HG02623 (cell line): ENCODE measurements around the gene SYCP2L.
"Not testable (repeated sequence)": the region's sequence is repeated elsewhere in the genome, so short reads cannot be mapped to it uniquely, and the experiment has no call there.

Experiments used
- ATAC-seq: cut with Tn5 transposase; IDR thresholded peaks from one replicate; pipeline ENCODE4 v1.9.1; 2021; ENCODE audit warnings: moderate library complexity; ENCODE audit not compliant: unreplicated experiment

SYCP2L gene

DNA sequence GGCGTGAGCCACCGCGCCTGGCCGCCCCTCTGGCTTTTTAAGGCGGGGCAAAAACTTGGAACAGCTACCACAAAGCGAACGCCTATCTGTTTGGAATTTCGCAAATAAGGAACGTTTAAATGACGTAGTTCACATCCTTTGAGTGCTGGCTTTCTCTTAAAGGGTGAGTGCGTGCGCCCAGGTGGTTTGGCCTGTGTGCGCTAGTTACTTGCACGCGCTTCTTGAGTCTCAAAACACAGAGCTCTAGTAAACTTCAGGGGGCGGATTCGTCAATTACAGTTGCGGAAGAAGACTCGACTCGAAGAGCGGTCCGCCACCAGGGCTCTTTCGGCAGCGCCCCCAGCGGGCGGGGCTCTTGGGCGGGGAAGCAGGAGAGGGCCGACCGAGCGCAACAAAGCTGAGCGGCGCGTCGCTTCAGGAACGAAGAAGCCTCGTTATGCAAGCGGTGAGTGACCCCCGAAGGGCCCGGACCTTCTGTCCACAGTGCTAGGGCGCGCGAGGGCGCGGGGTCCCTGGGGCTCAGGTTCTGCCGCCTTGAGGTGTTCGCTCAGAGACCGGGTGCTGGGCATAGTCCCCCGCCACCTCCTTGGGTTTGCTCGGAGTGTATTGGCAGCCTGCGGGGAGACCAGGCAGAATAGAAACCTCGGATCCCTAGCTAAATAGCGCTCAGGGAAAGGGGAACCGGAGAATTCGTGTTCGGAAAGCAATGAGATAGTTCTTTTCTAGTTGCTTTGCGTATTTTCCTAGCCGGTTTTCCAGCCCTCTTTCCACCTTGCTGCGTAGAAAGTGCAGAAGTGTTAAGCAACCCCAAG lies at the start of gene SYCP2L:
Gene SYCP2L, plus strand, starts transcription at position 362 of the 812 bp plus-strand sequence. Its CDS starts 75 bp downstream, at position 437.
- peak; percentile 58 for ATAC-seq

DNA sequence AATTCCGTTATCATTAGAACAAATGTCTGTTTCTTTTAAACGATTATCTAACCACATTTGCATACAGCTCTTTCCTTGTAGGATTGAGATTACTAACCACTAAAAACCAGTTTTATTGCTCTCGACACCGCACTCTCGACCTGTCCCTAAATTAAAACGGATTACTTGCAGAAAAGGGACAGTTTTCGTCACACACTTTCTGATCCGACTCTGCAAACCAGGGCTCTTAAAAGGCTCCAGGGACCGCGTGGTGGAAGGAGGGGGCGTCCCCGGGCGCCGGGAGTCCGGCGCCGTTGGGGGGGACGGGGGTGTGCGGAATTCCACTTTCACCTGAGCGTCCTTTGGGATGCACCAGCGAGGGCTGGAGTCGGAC lies 49.2 kb upstream of the SYCP2L start:
- no peak for ATAC-seq

DNA sequence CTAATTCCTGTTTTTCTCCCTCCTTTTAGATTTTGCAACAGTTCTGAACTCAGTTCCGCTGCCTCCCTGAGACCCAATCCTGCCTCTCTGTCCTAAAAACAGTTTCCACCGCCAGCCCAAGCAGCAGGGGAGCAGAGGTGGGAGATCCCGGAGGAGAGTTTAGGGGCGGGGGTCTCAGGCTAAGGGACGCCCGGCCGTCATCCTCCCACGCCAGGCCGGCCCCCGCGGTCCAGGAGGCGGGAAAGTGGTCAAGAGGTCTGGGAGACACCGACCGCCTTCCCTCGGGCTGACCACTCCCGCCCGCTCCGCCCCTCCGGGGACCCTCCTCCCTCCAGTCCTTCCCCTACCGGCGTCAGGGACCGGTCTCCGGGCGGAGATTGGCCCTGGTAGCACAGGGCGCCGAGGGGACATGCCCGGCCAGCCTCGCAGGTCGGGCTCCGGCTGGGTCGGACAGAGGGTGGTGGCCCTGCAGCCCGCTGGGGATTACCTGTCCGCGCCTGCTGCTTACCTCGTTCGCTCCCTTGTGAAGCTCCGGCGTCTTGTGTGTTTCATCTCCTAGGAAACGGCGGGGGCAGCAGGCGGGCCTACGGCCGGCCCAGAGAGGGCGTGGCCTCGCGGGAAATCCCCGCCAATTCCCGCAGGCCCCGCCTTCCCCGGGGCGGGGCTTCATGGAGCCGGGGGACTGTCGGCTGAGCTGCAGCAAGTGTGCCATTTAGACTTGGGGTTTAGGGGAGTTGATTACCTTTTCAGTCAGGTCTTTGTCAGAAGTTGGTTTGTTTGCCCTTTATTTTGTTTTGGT lies 48.7 kb upstream of the SYCP2L start, which contains the start of gene MAK:
Gene MAK, minus strand, starts transcription at position 545 of the 799 bp plus-strand sequence. CDS start 7,891 bp downstream, outside the sequence.
- ATAC-seq = peak; percentile 71

DNA sequence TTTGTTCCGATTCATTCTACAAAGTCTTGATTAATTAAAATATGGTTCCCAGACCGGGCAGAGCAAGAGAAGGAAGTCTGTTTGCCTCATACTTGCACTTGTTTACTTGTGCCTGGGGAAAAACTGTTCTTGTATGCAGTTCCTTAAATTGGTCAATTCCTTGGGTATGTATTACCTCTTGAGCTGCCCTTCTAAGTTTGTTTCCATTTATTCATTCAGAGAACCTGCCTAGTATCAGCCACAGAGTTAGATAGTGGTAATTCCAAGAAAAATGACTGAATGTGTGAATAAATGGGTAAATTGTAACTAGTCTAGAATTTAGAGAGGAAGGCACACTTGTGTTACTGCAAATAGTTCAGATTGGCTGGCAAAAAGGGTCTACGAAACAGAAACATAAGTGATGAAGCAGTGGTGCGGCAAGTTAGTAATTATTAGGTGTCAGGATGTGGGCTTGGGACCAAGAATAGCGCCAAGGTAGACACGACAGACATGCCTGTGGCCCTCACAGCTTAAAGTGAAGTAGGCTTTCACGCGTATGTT lies 48.0 kb upstream of the SYCP2L start:
- ATAC-seq = peak; percentile 62

DNA sequence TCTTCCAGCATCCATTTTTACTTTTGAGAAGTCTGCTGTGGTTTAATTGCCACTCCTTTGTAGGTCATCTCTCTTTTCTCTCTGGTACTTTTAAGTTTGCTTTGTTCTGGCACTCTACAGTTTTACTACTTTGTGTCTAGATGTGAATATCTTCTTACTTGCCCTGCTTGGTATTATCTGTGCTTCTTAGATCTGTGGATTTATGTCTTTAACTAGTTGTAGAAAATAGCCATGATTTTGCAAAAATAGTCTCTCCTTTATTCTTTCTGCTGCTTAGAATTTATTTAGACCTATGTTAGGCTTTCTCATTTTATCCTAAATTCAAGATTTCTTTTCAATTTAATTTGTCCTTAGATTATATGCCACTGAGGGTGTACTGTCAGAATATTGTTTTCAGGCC lies 43.3 kb upstream of the SYCP2L start:
- no peak for ATAC-seq

DNA sequence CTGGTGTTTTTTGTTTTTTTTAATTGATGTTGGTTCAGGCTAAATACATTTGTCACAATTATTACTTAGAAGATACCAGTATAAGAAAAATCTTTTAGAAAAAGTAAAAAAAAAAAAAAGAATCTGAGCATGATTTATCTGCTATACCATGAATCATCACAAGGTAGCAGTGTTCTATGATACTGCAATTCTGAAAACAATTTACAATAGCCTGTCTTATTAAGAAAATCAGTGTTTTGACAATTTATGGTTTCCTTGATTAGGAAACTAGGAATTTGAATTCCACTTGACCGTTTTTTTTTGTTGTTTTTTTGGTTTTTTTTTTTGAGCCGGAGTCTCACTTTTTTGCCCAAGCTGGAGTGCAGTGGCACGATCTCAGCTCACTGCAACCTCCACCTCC lies 39.2 kb upstream of the SYCP2L start:
- ATAC-seq = no peak

DNA sequence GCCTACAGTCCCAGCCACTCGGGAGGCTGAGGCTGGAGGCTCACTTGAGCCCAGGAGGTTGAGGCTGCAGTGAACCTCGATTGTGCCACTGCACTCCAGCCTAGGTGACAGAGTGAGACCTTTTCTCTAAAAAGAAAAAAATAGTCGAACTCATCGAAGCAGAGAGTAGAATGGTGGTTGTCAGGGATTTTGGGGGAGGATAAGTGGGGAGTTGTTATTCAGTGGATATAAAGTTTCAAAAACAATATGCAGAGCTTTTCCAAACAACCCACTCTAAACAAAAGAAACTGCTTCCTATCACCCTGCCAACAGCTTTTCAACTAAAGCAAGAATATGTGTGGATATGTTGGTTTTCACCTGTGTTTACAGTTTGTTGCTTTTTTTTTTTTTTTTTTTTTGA lies 37.0 kb upstream of the SYCP2L start:
- no peak for ATAC-seq

DNA sequence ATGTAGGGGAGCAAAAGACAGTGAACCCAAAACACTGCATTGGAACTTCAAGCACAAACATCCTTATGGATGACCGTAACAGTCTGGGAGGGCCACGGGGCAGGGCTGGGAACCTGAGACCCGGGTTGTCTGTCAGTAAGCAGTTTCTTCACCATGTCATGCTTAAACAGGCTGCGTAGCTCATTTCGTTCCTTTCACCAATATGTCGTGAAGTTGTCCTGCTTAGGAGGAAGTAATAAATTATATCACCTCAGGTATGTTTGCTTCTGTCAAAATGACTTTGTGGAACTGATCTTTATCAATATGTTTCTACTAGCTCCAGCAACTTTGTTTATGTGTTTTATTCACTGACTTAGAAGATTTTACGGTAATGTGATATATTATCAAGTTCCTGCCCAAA lies 36.1 kb upstream of the SYCP2L start:
- ATAC-seq = no peak

DNA sequence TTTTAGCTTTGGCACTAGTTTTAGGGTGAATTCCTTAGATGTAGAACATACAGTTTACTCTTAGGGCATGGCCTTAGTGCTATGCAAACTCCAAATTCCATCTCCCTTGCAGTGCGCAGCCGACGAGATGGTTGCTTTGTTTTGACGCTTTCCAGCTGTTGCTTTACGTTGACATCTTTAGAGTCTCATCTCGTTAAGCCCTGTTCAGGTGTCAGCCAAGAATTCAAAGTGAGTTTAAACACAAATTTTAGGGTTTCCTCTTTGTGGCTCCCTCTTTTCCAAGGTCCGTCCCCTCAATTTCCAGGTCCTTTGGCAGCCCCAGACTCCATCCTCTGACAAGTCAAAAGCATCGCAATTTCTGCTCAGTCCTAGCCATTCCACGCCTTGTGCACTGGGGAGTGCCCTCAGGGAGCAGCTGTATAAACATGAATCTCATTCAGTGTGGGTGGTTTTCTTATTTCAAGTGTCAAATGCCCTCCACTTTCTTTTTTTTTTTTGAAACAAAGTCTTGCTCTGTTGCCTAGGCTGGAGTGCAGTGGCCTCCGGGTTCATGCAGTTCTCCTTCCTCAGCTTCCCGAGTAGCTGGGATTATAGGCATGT lies 34.4 kb upstream of the SYCP2L start:
- ATAC-seq = no peak

DNA sequence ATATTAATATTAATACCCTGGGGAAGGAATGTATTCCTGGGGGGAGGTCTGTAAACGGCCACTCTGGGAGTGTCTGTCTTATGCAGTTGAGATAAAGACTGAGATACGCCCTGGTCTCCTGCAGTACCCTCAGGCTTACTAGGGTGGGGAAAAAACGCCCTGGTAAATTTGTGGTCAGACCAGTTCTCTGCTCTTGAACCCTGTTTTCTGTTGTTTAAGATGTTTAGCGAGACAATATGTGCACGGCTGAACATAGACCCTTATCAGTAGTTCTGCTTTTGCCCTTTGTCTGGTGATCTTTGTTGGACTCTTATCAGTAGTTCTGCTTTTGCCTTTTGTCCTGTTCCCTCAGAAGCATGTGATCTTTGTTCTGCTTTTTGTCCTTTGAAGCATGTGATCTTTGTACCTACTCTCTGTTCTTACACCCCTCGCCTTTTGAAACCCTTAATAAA lies 33.0 kb upstream of the SYCP2L start:
- ATAC-seq = not testable (repeated sequence)

DNA sequence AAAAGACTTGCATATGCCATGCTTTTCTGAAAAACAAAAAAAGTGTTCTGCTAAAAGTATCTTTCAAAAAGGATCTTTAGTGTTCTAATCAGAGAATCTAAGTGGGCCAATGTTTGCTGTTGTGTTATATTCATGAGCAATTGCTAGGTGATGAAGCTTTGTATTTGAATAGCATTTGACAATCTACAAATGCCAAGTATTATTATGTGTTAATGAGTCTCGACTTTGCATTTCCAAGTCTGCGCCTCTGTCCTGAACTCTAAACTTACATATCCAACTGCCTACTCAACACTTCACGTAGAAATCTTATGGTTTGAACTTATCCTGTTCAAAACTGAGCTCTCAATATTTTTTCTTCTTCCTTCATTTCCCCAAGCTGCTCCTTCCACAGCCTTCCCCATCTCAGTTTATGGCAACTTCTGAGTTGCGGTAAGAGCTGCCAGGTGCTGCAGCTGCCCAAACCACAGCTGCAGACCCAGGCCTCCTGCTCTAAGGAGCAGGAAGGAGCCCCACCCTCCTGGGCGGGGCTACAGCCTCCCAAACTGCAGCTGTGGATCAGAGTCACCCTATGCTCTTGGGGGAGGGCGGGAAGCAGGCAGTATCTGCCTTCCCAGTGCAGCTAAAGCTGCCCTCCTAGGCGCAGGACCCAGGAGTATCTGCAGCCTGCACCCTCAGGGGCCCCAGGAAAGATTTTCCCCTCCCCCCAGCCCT lies 31.8 kb upstream of the SYCP2L start:
- ATAC-seq = no peak

DNA sequence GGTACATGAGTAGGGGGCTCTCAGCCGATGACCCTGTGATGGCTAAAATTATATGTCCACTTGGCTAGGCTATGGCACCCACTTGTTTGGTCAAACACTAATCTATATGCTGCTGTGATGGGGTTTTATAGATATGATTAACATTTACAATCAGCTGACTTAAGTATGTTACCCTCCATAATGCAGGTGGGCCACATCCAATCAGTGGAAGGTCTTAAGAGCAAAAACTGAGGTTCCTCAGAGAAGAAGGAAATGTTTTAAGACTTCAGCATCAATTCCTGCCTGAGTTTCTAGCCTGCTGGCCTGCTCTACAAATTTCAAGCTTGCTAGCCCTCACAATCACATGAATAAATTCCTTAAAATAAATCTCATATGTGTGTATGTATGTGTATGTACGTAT lies 29.6 kb upstream of the SYCP2L start:
- no peak for ATAC-seq

DNA sequence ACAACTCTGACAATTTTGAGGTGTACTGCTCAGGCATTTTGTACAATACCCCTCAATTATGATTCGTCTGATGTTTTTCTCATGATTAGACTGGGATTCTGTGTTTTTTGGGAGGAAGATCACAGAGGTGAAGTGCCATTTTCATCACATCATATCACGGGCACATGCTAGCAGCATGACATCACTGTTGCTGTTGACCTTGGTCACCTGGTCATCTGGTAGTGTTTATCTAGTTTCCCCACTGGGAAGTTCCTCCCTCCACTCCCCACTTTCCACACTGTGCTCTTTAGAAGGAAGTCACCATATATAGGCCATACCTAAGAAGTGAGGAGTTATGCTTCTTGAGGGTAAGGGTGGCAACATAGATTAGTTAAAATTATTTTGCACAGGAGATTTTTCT lies 25.8 kb upstream of the SYCP2L start:
- no peak for ATAC-seq

DNA sequence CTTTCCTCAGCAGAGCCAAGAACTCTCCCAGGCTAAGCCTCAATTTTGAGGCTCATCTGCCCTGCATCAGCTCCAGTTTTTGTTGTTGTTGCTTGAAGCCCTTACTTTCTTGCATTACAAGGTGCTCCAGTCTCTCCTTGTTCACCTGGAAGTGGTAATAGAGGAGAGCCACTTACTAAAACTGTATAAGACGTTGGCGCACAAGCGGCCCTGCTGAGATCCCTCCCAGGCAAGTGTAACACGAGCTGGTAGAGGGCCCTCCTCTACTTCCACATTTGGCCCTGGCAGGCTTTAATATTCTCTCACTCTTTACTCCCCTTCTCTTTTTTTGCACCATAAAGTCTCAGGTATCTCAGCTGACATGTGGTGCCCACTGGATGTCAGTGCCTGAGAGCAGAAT lies 24.5 kb upstream of the SYCP2L start:
- ATAC-seq = no peak

DNA sequence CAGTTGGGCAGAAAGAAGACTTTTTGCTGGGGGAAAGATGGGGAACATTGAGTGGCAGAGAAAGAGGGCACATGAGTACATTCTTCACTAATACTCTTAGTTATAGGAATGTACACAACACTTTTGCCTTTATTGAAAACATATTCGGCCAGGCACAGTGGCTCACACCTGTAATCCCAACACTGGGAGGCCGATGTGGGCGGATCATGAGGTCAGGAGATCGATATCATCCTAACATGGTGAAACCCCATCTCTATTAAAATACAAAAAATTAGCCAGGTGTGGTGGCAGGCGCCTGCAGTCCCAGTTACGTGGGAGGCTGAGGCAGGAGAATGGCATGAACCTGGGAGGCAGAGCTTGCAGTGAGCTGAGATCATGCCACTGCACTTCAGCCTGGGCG lies 23.8 kb upstream of the SYCP2L start:
- not testable (repeated sequence) for ATAC-seq

DNA sequence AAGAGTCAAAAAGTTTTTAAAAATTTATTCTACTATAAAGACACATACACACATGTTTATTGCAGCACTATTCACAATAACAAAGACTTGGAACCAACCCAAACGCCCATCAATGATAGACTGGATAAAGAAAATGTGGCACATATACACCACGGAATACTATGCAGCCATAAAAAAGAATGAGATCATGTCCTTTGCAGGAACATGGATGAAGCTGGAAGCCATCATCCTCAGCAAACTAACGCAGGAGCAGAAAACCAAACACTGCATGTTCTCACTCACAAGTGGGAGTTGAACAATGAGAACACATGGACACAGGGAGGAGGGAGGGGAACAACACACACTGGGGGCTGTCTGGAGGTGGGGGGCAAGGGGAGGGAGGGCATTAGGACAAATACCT lies 20.1 kb upstream of the SYCP2L start:
- not testable (repeated sequence) for ATAC-seq

DNA sequence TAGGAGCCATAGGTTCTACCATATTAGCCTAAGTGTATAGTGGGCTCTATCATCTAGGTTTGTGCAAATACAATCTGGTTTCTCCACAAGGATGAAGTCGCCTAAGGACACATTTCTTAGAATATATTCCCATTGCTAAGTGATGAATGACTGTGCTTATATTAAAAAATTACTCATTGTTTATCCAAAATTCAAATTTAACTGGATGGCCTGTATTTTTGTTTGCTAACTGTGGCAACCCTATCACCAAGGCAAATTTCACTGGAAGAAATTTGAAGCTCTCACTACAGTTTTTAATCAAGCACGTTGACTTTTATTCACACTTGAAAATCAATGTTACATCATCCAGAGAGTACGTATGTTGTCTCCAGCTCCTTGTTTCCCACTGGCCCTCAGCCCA lies 18.9 kb upstream of the SYCP2L start:
- ATAC-seq = no peak

DNA sequence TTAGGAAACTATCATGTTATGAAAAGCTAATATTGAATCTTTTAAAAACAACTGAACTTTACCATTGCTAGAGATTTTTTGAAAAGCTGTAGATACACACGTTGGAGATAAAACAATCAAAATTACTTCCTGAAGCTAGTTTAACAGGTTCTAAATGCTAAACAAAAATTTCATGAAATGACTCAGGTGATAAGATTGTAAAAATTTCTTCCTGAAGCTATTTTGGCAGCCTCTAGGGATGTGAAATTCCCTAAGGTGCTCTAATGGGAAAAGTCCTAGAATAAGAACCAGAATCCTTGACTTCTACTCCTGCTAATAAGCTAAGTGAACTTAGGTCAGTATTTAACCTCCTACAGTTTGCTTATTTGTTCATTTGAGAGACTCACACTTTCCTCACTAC lies 13.5 kb upstream of the SYCP2L start:
- ATAC-seq = no peak

DNA sequence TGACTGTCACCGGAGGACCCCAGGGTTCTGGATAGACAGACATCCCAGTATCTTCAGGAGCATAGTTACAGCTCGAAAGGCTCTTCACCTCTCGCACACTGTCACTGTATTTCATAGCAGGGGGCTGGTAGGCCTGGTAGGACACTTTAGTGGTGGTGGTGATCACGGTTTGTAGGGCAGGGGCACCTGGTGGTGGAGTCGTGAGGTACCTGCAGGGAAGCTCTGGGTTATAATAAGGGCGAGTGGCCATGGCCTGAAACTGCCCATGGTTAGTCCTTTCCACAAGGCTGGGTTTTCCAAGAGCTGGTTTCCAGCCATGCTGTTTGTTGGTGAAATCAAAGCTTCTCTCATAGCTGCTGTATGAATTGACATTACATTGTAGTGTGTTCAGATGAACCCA lies 12.6 kb upstream of the SYCP2L start:
- ATAC-seq = no peak

DNA sequence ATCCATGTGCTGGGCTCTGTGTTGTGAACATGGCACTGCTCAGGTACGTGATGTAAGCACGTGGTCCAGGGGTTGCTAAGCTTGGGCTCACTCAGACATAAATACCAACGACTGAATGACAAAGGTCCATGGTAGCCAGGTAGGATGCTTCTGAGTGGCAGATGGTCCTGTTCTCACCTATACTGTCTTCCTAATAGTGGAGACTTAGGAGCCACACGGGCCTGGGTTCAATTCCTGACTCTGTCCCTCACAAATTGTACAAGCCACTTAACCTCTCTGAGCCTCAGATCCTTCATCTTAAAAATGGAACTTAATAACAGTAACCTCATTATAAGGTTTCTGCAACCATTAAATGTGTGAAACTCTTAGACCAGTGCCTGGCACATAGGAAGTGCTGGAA lies 11.8 kb upstream of the SYCP2L start:
- ATAC-seq = no peak

DNA sequence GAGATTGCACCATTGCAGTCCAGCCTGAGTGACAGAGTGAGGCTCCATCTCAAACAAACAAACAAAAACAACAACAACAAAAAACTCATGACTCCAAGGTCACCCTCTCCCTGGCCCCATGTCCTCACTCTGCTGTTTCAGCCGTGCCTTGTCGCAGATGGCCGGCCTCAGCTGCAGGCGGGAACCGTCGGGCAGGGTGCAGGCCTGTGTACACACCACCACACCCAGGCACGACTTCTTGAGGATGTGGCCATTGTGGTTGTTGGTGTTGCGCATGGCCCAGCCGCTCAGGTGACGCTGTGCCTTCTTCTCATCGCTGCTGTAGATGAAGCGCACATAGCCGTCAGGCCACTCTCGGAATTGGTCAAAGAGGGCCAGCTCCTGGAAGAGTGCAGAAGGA lies 9.8 kb upstream of the SYCP2L start:
- no peak for ATAC-seq
